Vagina (tissue), 2 donors: ENCODE results near the gene SLC35E3.

Experiments used
- POLR2A ChIP-seq, 2 donors: fragments of 450-650 bp; IDR thresholded peaks; one replicate each; pipeline ENCODE4 v1.6.1; 2017; ENCODE audit warnings: antibody characterized with exemption in 2 of 2, mild to moderate bottlenecking in 2 of 2, moderate library complexity in 2 of 2
- POLR2AphosphoS5 ChIP-seq, 2 donors: sonication (generic); formaldehyde crosslinking; IDR thresholded peaks; one replicate each; pipeline ENCODE4 v1.9.0; 2017; ENCODE audit warnings: antibody characterized with exemption in 2 of 2, mild to moderate bottlenecking in 2 of 2, low read depth in 1 of 2; ENCODE audit not compliant: insufficient read depth in 1 of 2
- TF ChIP-seq, protein P1 (sequence below), 3 experiments: fragments of 450-650 bp in 2 of 3; fragments of 200-600 bp in 1 of 3; sonication (generic) in 1 of 3; IDR thresholded peaks; one replicate each; pipeline ENCODE4 v1.5.1; 2017 to 2019; ENCODE audit warnings: antibody characterized with exemption in 3 of 3, mild to moderate bottlenecking in 2 of 3, moderate library complexity in 2 of 3

GRCh38 chr12:68815928-68816800 lies 70.2 kb downstream of the SLC35E3 start:
- TF ChIP-seq, protein P1, sequence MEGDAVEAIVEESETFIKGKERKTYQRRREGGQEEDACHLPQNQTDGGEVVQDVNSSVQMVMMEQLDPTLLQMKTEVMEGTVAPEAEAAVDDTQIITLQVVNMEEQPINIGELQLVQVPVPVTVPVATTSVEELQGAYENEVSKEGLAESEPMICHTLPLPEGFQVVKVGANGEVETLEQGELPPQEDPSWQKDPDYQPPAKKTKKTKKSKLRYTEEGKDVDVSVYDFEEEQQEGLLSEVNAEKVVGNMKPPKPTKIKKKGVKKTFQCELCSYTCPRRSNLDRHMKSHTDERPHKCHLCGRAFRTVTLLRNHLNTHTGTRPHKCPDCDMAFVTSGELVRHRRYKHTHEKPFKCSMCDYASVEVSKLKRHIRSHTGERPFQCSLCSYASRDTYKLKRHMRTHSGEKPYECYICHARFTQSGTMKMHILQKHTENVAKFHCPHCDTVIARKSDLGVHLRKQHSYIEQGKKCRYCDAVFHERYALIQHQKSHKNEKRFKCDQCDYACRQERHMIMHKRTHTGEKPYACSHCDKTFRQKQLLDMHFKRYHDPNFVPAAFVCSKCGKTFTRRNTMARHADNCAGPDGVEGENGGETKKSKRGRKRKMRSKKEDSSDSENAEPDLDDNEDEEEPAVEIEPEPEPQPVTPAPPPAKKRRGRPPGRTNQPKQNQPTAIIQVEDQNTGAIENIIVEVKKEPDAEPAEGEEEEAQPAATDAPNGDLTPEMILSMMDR (IDR thresholded peaks at IDR 0.05), result no peak
- TF ChIP-seq POLR2AphosphoS5 (IDR thresholded peaks at IDR 0.05; ENCODE audit: insufficient read depth in 1 of 2, low read depth in 1 of 2), result no peak
- no peak for TF ChIP-seq POLR2A (IDR thresholded peaks at IDR 0.05)
